H1 (cell line): ENCODE data around the gene LAMC3. TPM values are rescaled to one million over a fixed set of nuclear protein-coding genes. Genes with fewer than 3 reads are reported as not detected.

Experiments used
- CTCF ChIA-PET: fragments of 300-600 bp; sonication (Branson Sonifier 250); formaldehyde crosslinking; loops from one replicate; lab custom pipeline; 2021; ENCODE audit not compliant: partially characterized antibody; lab: Charles Lee
- POLR2A ChIA-PET: fragments of 300-600 bp; sonication (Branson Sonifier 250); formaldehyde crosslinking; loops from one replicate; lab custom pipeline; 2021; ENCODE audit warnings: inconsistent platforms; ENCODE audit not compliant: partially characterized antibody; lab: Charles Lee
- DNase-seq, 2 experiments: peaks; one replicate each; pipeline versions ENCODE4 v3.0.0 to v3.0.0-alpha.2; 2010 to 2022; ENCODE audit warnings: low spot score in 2 of 2, low read depth in 1 of 2, mixed read lengths in 1 of 2
- FAIRE-seq: peaks from 2 replicates; lab custom pipeline; 2011; peaks lifted over from hg19 to GRCh38; lab: Jason Lieb, UNC
- H2AFZ ChIP-seq: 2 replicates; pipeline ENCODE4 v1.8.1; 2012; ENCODE audit warnings: low read length, inconsistent platforms
- H2AK5ac ChIP-seq: 2 replicates; pipeline ENCODE4 v1.6.1; 2013; ENCODE audit warnings: low read depth, low read length
- H2BK120ac ChIP-seq: replicated peaks from 2 replicates; pipeline ENCODE3; 2013; ENCODE audit warnings: low read depth, low read length, inconsistent platforms
- H2BK12ac ChIP-seq: 2 replicates; pipeline ENCODE4 v1.6.1; 2013; ENCODE audit warnings: low read depth, low read length
- H2BK15ac ChIP-seq: 2 replicates; pipeline ENCODE4 v1.6.1; 2013; ENCODE audit warnings: low read length
- H2BK20ac ChIP-seq: 2 replicates; pipeline ENCODE4 v1.6.1; 2013; ENCODE audit warnings: low read length
- H2BK5ac ChIP-seq: 2 replicates; pipeline ENCODE4 v1.6.1; 2013; ENCODE audit warnings: low read depth, low read length
- H3K14ac ChIP-seq: 2 replicates; pipeline ENCODE4 v1.6.1; 2013; ENCODE audit warnings: inconsistent platforms; ENCODE audit not compliant: insufficient read length
- H3K18ac ChIP-seq: 2 replicates; pipeline ENCODE4 v1.6.1; 2013; ENCODE audit warnings: low read length; ENCODE audit errors: extremely low read depth
- H3K23ac ChIP-seq: 2 replicates; pipeline ENCODE4 v1.6.1; 2013; ENCODE audit warnings: inconsistent platforms; ENCODE audit not compliant: insufficient read length
- H3K23me2 ChIP-seq: 2 replicates; pipeline ENCODE4 v1.6.1; 2013; ENCODE audit warnings: low read depth, low read length
- H3K27ac ChIP-seq: 2 replicates; pipeline ENCODE4 v1.6.1; 2011; ENCODE audit warnings: low read depth, low read length, inconsistent platforms
- H3K27me3 ChIP-seq, 4 experiments: replicated peaks in 1 of 4; 1 replicate in 1 of 4; 2 replicates in 3 of 4; pipeline versions ENCODE4 v1.6.1 to v1.8.1; 2011 to 2013; ENCODE audit warnings: low read length in 3 of 4, mild to moderate bottlenecking in 3 of 4, inconsistent platforms in 2 of 4, mixed read lengths in 2 of 4, moderate library complexity in 1 of 4; ENCODE audit not compliant: control insufficient read depth in 3 of 4, insufficient read depth in 3 of 4; ENCODE audit errors: extremely low read depth in 1 of 4
- H3K36me3 ChIP-seq, 4 experiments: 2 replicates each; pipeline versions ENCODE4 v1.6.1 to v1.8.1; 2011 to 2013; ENCODE audit warnings: mild to moderate bottlenecking in 4 of 4, low read length in 3 of 4, moderate library complexity in 2 of 4, control low read depth in 1 of 4, inconsistent platforms in 1 of 4; ENCODE audit not compliant: insufficient read depth in 4 of 4, control insufficient read depth in 2 of 4
- H3K4ac ChIP-seq: replicated peaks from 2 replicates; pipeline ENCODE3; 2013; ENCODE audit warnings: low read length, low read depth, mixed read lengths, inconsistent platforms; ENCODE audit not compliant: insufficient read length
- H3K4me1 ChIP-seq, 4 experiments: replicated peaks in 1 of 4; 1 replicate in 1 of 4; 2 replicates in 3 of 4; pipeline versions ENCODE4 v1.6.1 to v1.8.1; 2011 to 2013; ENCODE audit warnings: low read length in 3 of 4, inconsistent platforms in 2 of 4, mixed read lengths in 1 of 4; ENCODE audit not compliant: insufficient read depth in 4 of 4, control insufficient read depth in 3 of 4
- H3K4me2 ChIP-seq, 2 experiments: 2 replicates each; pipeline versions ENCODE4 v1.6.1 to v1.8.1; 2011 to 2013; ENCODE audit warnings: low read depth in 2 of 2, low read length in 2 of 2, control low read depth in 1 of 2, inconsistent platforms in 1 of 2, mild to moderate bottlenecking in 1 of 2; ENCODE audit not compliant: insufficient read depth in 1 of 2
- H3K4me3 ChIP-seq, 4 experiments: fragments of 200-600, 300-600 bp in 1 of 4; sonication (generic), shearing (Covaris generic), sonication (Bioruptor Twin) in 1 of 4; 2 replicates each; pipeline versions ENCODE4 v1.5.1 to v1.8.1; 2011 to 2016; ENCODE audit warnings: low read length in 4 of 4, low read depth in 3 of 4, control low read depth in 2 of 4, inconsistent platforms in 2 of 4, mild to moderate bottlenecking in 2 of 4, mixed read lengths in 1 of 4, moderate library complexity in 1 of 4; ENCODE audit not compliant: insufficient read depth in 2 of 4; ENCODE audit errors: extremely low read depth in 1 of 4
- H3K56ac ChIP-seq: replicated peaks from 2 replicates; pipeline ENCODE3; 2013; ENCODE audit warnings: low read depth, mild to moderate bottlenecking, mixed read lengths, low read length, inconsistent platforms; ENCODE audit not compliant: insufficient read length
- H3K79me1 ChIP-seq: 2 replicates; pipeline ENCODE4 v1.6.1; 2013; ENCODE audit warnings: low read depth, low read length, control low read depth
- H3K79me2 ChIP-seq, 2 experiments: 2 replicates each; pipeline versions ENCODE4 v1.6.1 to v1.8.1; 2012 to 2013; ENCODE audit warnings: low read length in 2 of 2, mild to moderate bottlenecking in 2 of 2, inconsistent platforms in 1 of 2; ENCODE audit not compliant: insufficient read depth in 2 of 2, control insufficient read depth in 1 of 2
- H3K9ac ChIP-seq, 4 experiments: replicated peaks in 1 of 4; 1 replicate in 1 of 4; 2 replicates in 3 of 4; pipeline versions ENCODE4 v1.6.1 to v1.8.1; 2011 to 2013; ENCODE audit warnings: low read depth in 3 of 4, low read length in 3 of 4, control low read depth in 2 of 4, mild to moderate bottlenecking in 2 of 4, moderate library complexity in 2 of 4, inconsistent platforms in 1 of 4; ENCODE audit errors: extremely low read depth in 1 of 4
- H3K9me3 ChIP-seq, 2 experiments: 2 replicates each; pipeline versions ENCODE4 v1.6.1 to v1.8.1; 2012 to 2013; ENCODE audit warnings: mild to moderate bottlenecking in 2 of 2, moderate library complexity in 2 of 2, control low read depth in 1 of 2, inconsistent platforms in 1 of 2, low read depth in 1 of 2, low read length in 1 of 2, mixed read lengths in 1 of 2; ENCODE audit not compliant: insufficient read depth in 2 of 2
- H4K20me1 ChIP-seq, 2 experiments: replicated peaks in 1 of 2; 2 replicates each; pipeline versions ENCODE3 to v1.8.1; 2011 to 2013; ENCODE audit warnings: inconsistent platforms in 2 of 2, low read length in 2 of 2, mild to moderate bottlenecking in 1 of 2; ENCODE audit not compliant: insufficient read depth in 2 of 2, control insufficient read depth in 1 of 2
- H4K5ac ChIP-seq: 2 replicates; pipeline ENCODE4 v1.6.1; 2013; ENCODE audit warnings: low read length, low read depth, mixed read lengths, inconsistent platforms; ENCODE audit not compliant: insufficient read length
- H4K8ac ChIP-seq: 2 replicates; pipeline ENCODE4 v1.8.0; 2013; ENCODE audit warnings: mild to moderate bottlenecking, moderate library complexity, low read length, inconsistent platforms; ENCODE audit not compliant: insufficient read depth; ENCODE audit errors: extremely low read depth
- H4K91ac ChIP-seq: replicated peaks from 2 replicates; pipeline ENCODE3; 2013; ENCODE audit warnings: low read length, mixed read lengths, inconsistent platforms; ENCODE audit not compliant: insufficient read length
- CHD1 ChIP-seq: IDR thresholded peaks from 2 replicates; pipeline ENCODE4 v1.6.1; 2012; ENCODE audit warnings: low read depth, low read length, improper control_type of control experiment
- TAF7 ChIP-seq: optimal IDR thresholded peaks from 2 replicates; pipeline ENCODE3; 2011; ENCODE audit warnings: low read depth, mild to moderate bottlenecking, inconsistent platforms, low read length, moderate library complexity, borderline replicate concordance
- ZNF274 ChIP-seq: IDR thresholded peaks from 2 replicates; pipeline ENCODE4 v1.7.0; 2012; ENCODE audit warnings: low read length, borderline replicate concordance; ENCODE audit errors: extremely low read depth
- WGBS, 2 experiments: shearing (Covaris generic) in 1 of 2; methylation state at CpG; one replicate each; pipeline versions ENCODE4 v1.1.6 to v1.1.7; 2013 to 2015; ENCODE audit warnings: low lambda C conversion rate in 2 of 2, mixed read lengths in 2 of 2, inconsistent platforms in 1 of 2, low coverage in 1 of 2, missing lambda C conversion rate in 1 of 2; ENCODE audit not compliant: insufficient replicate concordance in 2 of 2, insufficient coverage in 1 of 2, insufficient read length in 1 of 2; ENCODE audit errors: extremely low coverage in 1 of 2, missing lambda C conversion rate in 1 of 2; 5-methylcytosine and 5-hydroxymethylcytosine counted together
- polyA plus RNA-seq, 7 experiments: library from polyadenylated mRNA; depleted of rRNA in 3 of 7; stranded (reverse) in 5 of 7; unstranded in 2 of 7; fragments of >200 nt in 5 of 7; fragments of 200-250 nt in 2 of 7; gene quantifications; 1 replicate in 5 of 7; 2 replicates in 1 of 7; 4 replicates in 1 of 7; pipeline versions ENCODE4 v1.2.1 to v1.2.3, GENCODE V29; 2011 to 2013; ENCODE audit warnings: missing spikeins in 2 of 7, mixed read lengths in 2 of 7
- total RNA-seq: library from RNA; stranded (reverse); fragmentation: NEBNext Ultra II Directional; extraction: Animal tissue kit (Norgen Biotek cat#: 25700); gene quantifications from 2 replicates; pipeline ENCODE4 v1.2.1, GENCODE V29; 2021

The LAMC3 gene
- total and polyA plus RNA-seq, 2 of the 8 experiments (the other 6 are each of a cell fraction or from before 2014, with no cell fraction given) = 9.3 to 12.3 TPM

GRCh38 chr9:131080589-131080988 is 71.6 kb downstream of the LAMC3 start:
- H3K18ac ChIP-seq = no peak overlapping the region
- no peak overlapping the region for H3K4me3 ChIP-seq
- H2BK15ac ChIP-seq = no peak overlapping the region
- no peak overlapping the region for H3K23ac ChIP-seq
- H3K4me1 ChIP-seq = no peaks in the 10 kb centered on the region; a peak in 1 of 7 replicates
- no peaks in the 10 kb centered on the region for H3K9me3 ChIP-seq
- POLR2A ChIA-PET = interaction anchor here (1.7 kb wide), 1 partner anchor 44 kb away, joined by 6 read pairs; the partner anchor contains the start of gene NUP214
- no peaks in the 10 kb centered on the region for H3K36me3 ChIP-seq
- no peaks in the 10 kb centered on the region for H4K20me1 ChIP-seq
- WGBS, 2 experiments = 88% methylated on average over 9 of the region's 9 CpGs; no CpG with 5 or more reads in 1 of the 2 experiments
- H2BK120ac ChIP-seq = no peak overlapping the region
- no peak overlapping the region for H2BK12ac ChIP-seq
- no peak overlapping the region for H2BK20ac ChIP-seq
- CTCF ChIA-PET = interaction anchor here (5.6 to 8.5 kb wide), 2 partner anchors 14 to 23 kb away, joined by 24 to 54 read pairs; partner anchors contain the start of gene AIF1L
- no peak overlapping the region for H3K14ac ChIP-seq
- no peak overlapping the region for H3K9ac ChIP-seq
- H2AK5ac ChIP-seq = no peak overlapping the region
- no peaks in the 10 kb centered on the region for H3K27me3 ChIP-seq
- H4K91ac ChIP-seq = no peak overlapping the region
- DNase-seq (no peak), FAIRE-seq (no peak)
- no peak overlapping the region for H4K8ac ChIP-seq
- no peak overlapping the region for H3K27ac ChIP-seq
- H3K4ac ChIP-seq = no peak overlapping the region
- H3K79me1 ChIP-seq = no peaks in the 10 kb centered on the region
- H3K79me2 ChIP-seq = no peaks in the 10 kb centered on the region
- H3K56ac ChIP-seq = no peak overlapping the region
- no peak overlapping the region for H3K4me2 ChIP-seq
- no peak overlapping the region for H4K5ac ChIP-seq
- H3K23me2 ChIP-seq = no peaks in the 10 kb centered on the region
- no peak overlapping the region for H2BK5ac ChIP-seq
- H2AFZ ChIP-seq = no peak overlapping the region
- no peak for TF ChIP-seq ZNF274
- TF ChIP-seq CHD1 = no peak
- no peak for TF ChIP-seq TAF7
